ENCODE measurements around the gene ZNF750.

Gene ZNF750

GRCh38 chr17:82872591-82873520 is 33.0 kb upstream of the ZNF750 start:
- DNase-seq = no peak

GRCh38 chr17:82871776-82872561 is 32.1 kb upstream of the ZNF750 start:
- no peak for DNase-seq

- no peak for DNase-seq
These were observed 31.4 kb upstream of the ZNF750 start for GRCh38 chr17:82871056-82871775.

- DNase-seq = no peak
These were observed 30.7 kb upstream of the ZNF750 start for GRCh38 chr17:82870541-82870940.

GRCh38 chr17:82870091-82870491 is 30.3 kb upstream of the ZNF750 start:
- DNase-seq = no peak

GRCh38 chr17:82869536-82869935 is 29.7 kb upstream of the ZNF750 start:
- DNase-seq = no peak

GRCh38 chr17:82868715-82869131 is 28.9 kb upstream of the ZNF750 start:
- peak; percentile 77 for DNase-seq

- no peak for DNase-seq
These were observed 28.0 kb upstream of the ZNF750 start for GRCh38 chr17:82867763-82868325.

GRCh38 chr17:82866590-82867191 is 26.9 kb upstream of the ZNF750 start:
- no peak for DNase-seq

GRCh38 chr17:82865774-82866395 is 26.1 kb upstream of the ZNF750 start:
- no peak for DNase-seq

- no peak for DNase-seq
These were observed 25.5 kb upstream of the ZNF750 start for GRCh38 chr17:82865274-82865673.

- DNase-seq = no peak
These were observed 25.0 kb upstream of the ZNF750 start for GRCh38 chr17:82864713-82865248.

- DNase-seq = peak; percentile 57
These were observed 24.3 kb upstream of the ZNF750 start for GRCh38 chr17:82863941-82864712.

- DNase-seq = no peak
These were observed 23.6 kb upstream of the ZNF750 start for GRCh38 chr17:82863383-82863940.

- DNase-seq = no peak
These were observed 23.0 kb upstream of the ZNF750 start for GRCh38 chr17:82862737-82863382.

GRCh38 chr17:82862191-82862590 is 22.4 kb upstream of the ZNF750 start:
- DNase-seq = no peak

GRCh38 chr17:82861393-82861775 is 21.6 kb upstream of the ZNF750 start:
- no peak for DNase-seq

- DNase-seq = no peak
These were observed 21.0 kb upstream of the ZNF750 start for GRCh38 chr17:82860606-82861392.
